ENCODE measurements around the gene PTPN4. TPM values are rescaled to one million over a fixed set of nuclear protein-coding genes. Genes with fewer than 3 reads are reported as not detected.

Gene PTPN4
- total and polyA plus RNA-seq, 2 experiments from 2014 or later = 41.6 to 90.4 TPM

DNA sequence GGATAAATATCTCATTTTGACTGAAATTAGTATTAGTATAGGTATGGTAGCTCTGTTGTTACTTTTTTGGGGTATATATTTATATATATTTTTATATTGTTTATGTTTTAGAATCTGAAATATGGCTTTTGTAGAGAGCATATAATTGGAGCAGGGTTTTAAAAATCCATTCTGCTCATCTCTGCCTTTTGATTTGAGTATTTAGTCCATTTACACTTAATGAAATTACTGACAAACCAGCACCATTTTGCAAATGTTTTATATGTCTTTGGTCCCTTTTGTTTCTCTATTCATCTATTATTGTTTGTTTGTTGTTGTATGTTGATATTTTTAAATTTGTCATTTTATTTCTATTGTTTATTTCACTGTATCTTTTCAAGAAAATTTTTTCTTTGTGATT, 30.7 kb downstream of the PTPN4 start (continued):
- TF ChIP-seq CTCF (conservative IDR thresholded peaks at IDR 0.05; ENCODE audit: low read depth in 2 of 2) = no peak
- no peak for TF ChIP-seq CREB1 (CRISPR knock-in tag; IDR thresholded peaks at IDR 0.05; ENCODE audit: low read depth)
- TF ChIP-seq POLR2AphosphoS5 (IDR thresholded peaks at IDR 0.05; ENCODE audit: low read depth) = no peak
- no peak for TF ChIP-seq NANOG (IDR thresholded peaks at IDR 0.05; ENCODE audit: borderline replicate concordance)
- TF ChIP-seq EZH2 (IDR thresholded peaks at IDR 0.05; ENCODE audit: low read depth, unreplicated experiment) = no peak
- TF ChIP-seq REST (IDR thresholded peaks at IDR 0.05; ENCODE audit: unreplicated experiment) = no peak
- TF ChIP-seq, protein P1, sequence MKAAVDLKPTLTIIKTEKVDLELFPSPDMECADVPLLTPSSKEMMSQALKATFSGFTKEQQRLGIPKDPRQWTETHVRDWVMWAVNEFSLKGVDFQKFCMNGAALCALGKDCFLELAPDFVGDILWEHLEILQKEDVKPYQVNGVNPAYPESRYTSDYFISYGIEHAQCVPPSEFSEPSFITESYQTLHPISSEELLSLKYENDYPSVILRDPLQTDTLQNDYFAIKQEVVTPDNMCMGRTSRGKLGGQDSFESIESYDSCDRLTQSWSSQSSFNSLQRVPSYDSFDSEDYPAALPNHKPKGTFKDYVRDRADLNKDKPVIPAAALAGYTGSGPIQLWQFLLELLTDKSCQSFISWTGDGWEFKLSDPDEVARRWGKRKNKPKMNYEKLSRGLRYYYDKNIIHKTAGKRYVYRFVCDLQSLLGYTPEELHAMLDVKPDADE (IDR thresholded peaks at IDR 0.05) = no peak

GRCh38 chr2:119792907-119793312, 33.2 kb downstream of the PTPN4 start:
- Histone ChIP-seq H4K20me1 (replicated peaks; ENCODE audit: insufficient read depth) (peaks cover 4% of the 10 kb centered on the region), H3K4me3 (no peak overlapping the region), H3K4me2 (no peak overlapping the region), H3K79me2 (replicated peaks; ENCODE audit: insufficient read depth) (peaks cover 96% of the 10 kb centered on the region), H3K27me3 (ENCODE audit: insufficient read depth) (no peaks in the 10 kb centered on the region), H3K27ac (ENCODE audit: low read depth) (peak overlapping the region; percentile 97), H3K4me1 (ENCODE audit: insufficient read depth) (peaks cover 8% of the 10 kb centered on the region; the same call in 1 of the 2 replicates), H2AFZ (no peak overlapping the region), H3K36me3 (ENCODE audit: insufficient read depth) (peaks cover 7% of the 10 kb centered on the region; the same call in 1 of the 2 replicates), H3F3A (replicated peaks; ENCODE audit: low read depth) (no peaks in the 10 kb centered on the region), H3K9me2 (ENCODE audit: insufficient read depth) (no peaks in the 10 kb centered on the region)
- Mint-ChIP-seq H3K4me3 (peak overlapping the region; percentile 61), H3K9me3 (peaks cover 40% of the 10 kb centered on the region), H3K36me3 (ENCODE audit: low read depth) (peaks cover 67% of the 10 kb centered on the region), H3K27me3 (ENCODE audit: insufficient read depth, low read depth, poor library complexity) (peaks cover 3% of the 10 kb centered on the region), H3K27ac (peak overlapping the region; percentile 100), H3K4me1 (peaks cover 56% of the 10 kb centered on the region)
- DNase-seq (ENCODE audit: low spot score) (peak; percentile 91), ATAC-seq (peak; percentile 10; the same call in 2 of the 3 replicates)
- TF ChIP-seq, protein P1 (IDR thresholded peaks at IDR 0.05) = no peak
- TF ChIP-seq POLR2AphosphoS5 (IDR thresholded peaks at IDR 0.05; ENCODE audit: low read depth) (no peak), NANOG (IDR thresholded peaks at IDR 0.05; ENCODE audit: borderline replicate concordance) (peak; percentile 30; the same call in 1 of the 2 replicates), CREB1 (CRISPR knock-in tag; IDR thresholded peaks at IDR 0.05; ENCODE audit: low read depth) (peak; percentile 54), ZNF331 (CRISPR knock-in tag; IDR thresholded peaks at IDR 0.05; ENCODE audit: low read depth) (no peak), ZNF114 (CRISPR knock-in tag; IDR thresholded peaks at IDR 0.05) (no peak), STAT1 (IDR thresholded peaks at IDR 0.05; ENCODE audit: unreplicated experiment) (no peak), REST (IDR thresholded peaks at IDR 0.05; ENCODE audit: unreplicated experiment) (no peak), CTCF (conservative IDR thresholded peaks at IDR 0.05; ENCODE audit: low read depth in 2 of 2) (no peak), EZH2phosphoT487 (IDR thresholded peaks at IDR 0.05; ENCODE audit: unreplicated experiment) (no peak), EZH2 (IDR thresholded peaks at IDR 0.05; ENCODE audit: low read depth, unreplicated experiment) (no peak)

Data from GM23338 (cell line).